ENCODE data around the gene RGS11.

Gene RGS11

GRCh38 chr16:303760-304505 is 28.2 kb upstream of the RGS11 start:
- TF ChIP-seq FOXP2 (optimal IDR thresholded peaks at IDR 0.05; ENCODE audit: control extremely low read depth, extremely low read length, insufficient read depth) = no peak
- TF ChIP-seq EZH2 (IDR thresholded peaks at IDR 0.05) = no peak
- no peak for TF ChIP-seq POLR2AphosphoS5 (IDR thresholded peaks at IDR 0.05; ENCODE audit: borderline replicate concordance, low read depth, low read length)
- Histone ChIP-seq H3K36me3 (ENCODE audit: insufficient read depth, low read length) (0 out of 2 replicates have a peak, but pooled peaks cover 2% of the 10 kb centered on the region), H3K9ac (ENCODE audit: insufficient read length) (no peak overlapping the region), H3K9me3 (ENCODE audit: low read depth, low read length) (no peaks in the 10 kb centered on the region), H3K4me3 (no peak overlapping the region), H3K27ac (no peak overlapping the region)
- no peak for DNase-seq (ENCODE audit: low read depth, low spot score)

DNA sequence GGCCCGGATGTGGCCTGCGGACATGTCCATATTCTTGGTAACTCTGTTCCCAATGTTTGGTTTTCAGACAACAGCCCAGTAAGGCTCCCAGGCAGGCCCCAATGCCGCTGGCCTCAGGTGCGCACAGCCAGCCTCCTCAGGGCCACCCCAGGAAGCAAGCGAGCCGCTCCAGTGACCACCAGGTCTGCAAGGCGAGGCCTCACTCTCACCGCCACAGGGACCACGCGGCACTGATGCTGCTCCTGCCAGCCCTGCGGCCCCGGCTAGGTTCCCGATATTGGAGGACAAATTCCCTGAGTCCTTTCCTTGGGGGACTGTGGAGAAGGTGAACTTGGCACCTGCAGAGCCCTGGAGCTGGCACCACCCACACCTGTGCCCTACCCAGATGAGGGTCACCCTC is 26.2 kb upstream of the RGS11 start:
- DNase-seq (ENCODE audit: low read depth, low spot score) = no peak
- H3K27ac ChIP-seq = no peak overlapping the region
- H3K9ac ChIP-seq (ENCODE audit: insufficient read length) = no peak overlapping the region
- no peaks in the 10 kb centered on the region for H3K9me3 ChIP-seq (ENCODE audit: low read depth, low read length)
- TF ChIP-seq FOXP2 (optimal IDR thresholded peaks at IDR 0.05; ENCODE audit: control extremely low read depth, extremely low read length, insufficient read depth) = no peak
- no peak for TF ChIP-seq EZH2 (IDR thresholded peaks at IDR 0.05)
- no peak for TF ChIP-seq POLR2AphosphoS5 (IDR thresholded peaks at IDR 0.05; ENCODE audit: borderline replicate concordance, low read depth, low read length)
- no peaks in the 10 kb centered on the region; the same call in 1 of the 2 replicates for H3K36me3 ChIP-seq (ENCODE audit: insufficient read depth, low read length)
- no peak overlapping the region for H3K4me3 ChIP-seq

GRCh38 chr16:301235-301634 is 25.5 kb upstream of the RGS11 start:
- no peak for DNase-seq (ENCODE audit: low read depth, low spot score)
- Histone ChIP-seq H3K36me3 (ENCODE audit: insufficient read depth, low read length) (no peaks in the 10 kb centered on the region; the same call in 1 of the 2 replicates), H3K4me3 (no peak overlapping the region), H3K9me3 (ENCODE audit: low read depth, low read length) (no peaks in the 10 kb centered on the region), H3K27ac (no peak overlapping the region), H3K9ac (ENCODE audit: insufficient read length) (no peak overlapping the region)
- TF ChIP-seq POLR2AphosphoS5 (IDR thresholded peaks at IDR 0.05; ENCODE audit: borderline replicate concordance, low read depth, low read length) = no peak
- TF ChIP-seq FOXP2 (optimal IDR thresholded peaks at IDR 0.05; ENCODE audit: control extremely low read depth, extremely low read length, insufficient read depth) = no peak
- no peak for TF ChIP-seq EZH2 (IDR thresholded peaks at IDR 0.05)

DNA sequence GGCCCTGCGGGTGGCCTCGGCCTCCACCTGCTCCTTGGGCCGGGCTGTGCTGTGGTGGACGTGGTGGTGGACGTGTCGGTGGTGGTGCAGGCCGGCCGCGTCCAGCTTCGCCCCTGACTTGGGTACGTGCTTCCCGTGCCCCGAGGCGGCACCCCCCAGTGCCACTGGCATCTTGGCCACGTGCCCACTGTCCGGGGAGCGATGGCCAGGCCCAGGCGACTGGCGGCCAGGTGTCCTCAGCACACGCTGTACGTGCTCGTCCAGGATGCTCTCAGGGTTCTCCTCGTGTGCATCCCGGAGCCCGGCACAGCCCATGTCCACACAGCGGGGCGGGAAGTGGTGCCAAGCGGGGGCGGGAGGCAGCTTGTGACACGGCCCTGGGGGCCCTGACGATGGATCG is 22.1 kb upstream of the RGS11 start:
- Histone ChIP-seq H3K36me3 (ENCODE audit: insufficient read depth, low read length) (no peaks in the 10 kb centered on the region; the same call in 1 of the 2 replicates), H3K4me3 (no peak overlapping the region), H3K27ac (no peak overlapping the region), H3K9me3 (ENCODE audit: low read depth, low read length) (no peaks in the 10 kb centered on the region), H3K9ac (ENCODE audit: insufficient read length) (no peak overlapping the region)
- TF ChIP-seq EZH2 (IDR thresholded peaks at IDR 0.05) (no peak), FOXP2 (optimal IDR thresholded peaks at IDR 0.05; ENCODE audit: control extremely low read depth, extremely low read length, insufficient read depth) (no peak), POLR2AphosphoS5 (IDR thresholded peaks at IDR 0.05; ENCODE audit: borderline replicate concordance, low read depth, low read length) (no peak)
- DNase-seq (ENCODE audit: low read depth, low spot score) = no peak

GRCh38 chr16:296806-297510 is 21.2 kb upstream of the RGS11 start:
- no peak overlapping the region for H3K27ac ChIP-seq
- TF ChIP-seq POLR2AphosphoS5 (IDR thresholded peaks at IDR 0.05; ENCODE audit: borderline replicate concordance, low read depth, low read length) (no peak), EZH2 (IDR thresholded peaks at IDR 0.05) (no peak), FOXP2 (optimal IDR thresholded peaks at IDR 0.05; ENCODE audit: control extremely low read depth, extremely low read length, insufficient read depth) (no peak)
- no peaks in the 10 kb centered on the region for H3K9me3 ChIP-seq (ENCODE audit: low read depth, low read length)
- H3K4me3 ChIP-seq = no peak overlapping the region
- no peaks in the 10 kb centered on the region; the same call in 1 of the 2 replicates for H3K36me3 ChIP-seq (ENCODE audit: insufficient read depth, low read length)
- DNase-seq (ENCODE audit: low read depth, low spot score) = no peak
- no peak overlapping the region for H3K9ac ChIP-seq (ENCODE audit: insufficient read length)

DNA sequence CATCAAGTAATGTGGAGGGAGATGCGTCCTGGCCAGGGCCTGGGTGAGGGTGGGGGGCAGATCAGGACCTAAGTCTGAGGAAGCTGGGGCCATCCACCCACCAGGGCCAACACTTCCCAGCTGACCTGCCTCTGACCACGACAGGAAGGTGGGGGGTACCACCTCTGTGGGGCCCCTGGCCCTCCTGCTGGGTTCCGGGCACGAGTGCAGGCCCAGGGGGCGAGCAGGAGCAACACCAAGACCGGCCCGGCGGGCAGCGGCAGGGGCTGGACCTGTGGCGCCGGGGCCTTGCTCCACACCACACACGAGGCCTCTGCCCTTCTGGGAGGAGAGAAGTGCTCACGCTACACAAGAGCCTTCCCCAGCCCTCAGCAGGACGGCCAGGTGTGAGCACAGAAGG is 20.5 kb upstream of the RGS11 start:
- Histone ChIP-seq H3K9me3 (ENCODE audit: low read depth, low read length) (no peaks in the 10 kb centered on the region), H3K27ac (no peak overlapping the region), H3K9ac (ENCODE audit: insufficient read length) (no peak overlapping the region), H3K36me3 (ENCODE audit: insufficient read depth, low read length) (no peaks in the 10 kb centered on the region; the same call in 1 of the 2 replicates), H3K4me3 (no peak overlapping the region)
- DNase-seq (ENCODE audit: low read depth, low spot score) = no peak
- TF ChIP-seq FOXP2 (optimal IDR thresholded peaks at IDR 0.05; ENCODE audit: control extremely low read depth, extremely low read length, insufficient read depth) (no peak), POLR2AphosphoS5 (IDR thresholded peaks at IDR 0.05; ENCODE audit: borderline replicate concordance, low read depth, low read length) (no peak), EZH2 (IDR thresholded peaks at IDR 0.05) (no peak)

- Histone ChIP-seq H3K9ac (ENCODE audit: insufficient read length) (no peak overlapping the region), H3K9me3 (ENCODE audit: low read depth, low read length) (no peaks in the 10 kb centered on the region), H3K36me3 (ENCODE audit: insufficient read depth, low read length) (no peaks in the 10 kb centered on the region; the same call in 1 of the 2 replicates), H3K27ac (no peak overlapping the region), H3K4me3 (no peak overlapping the region)
- DNase-seq (ENCODE audit: low read depth, low spot score) = no peak
- TF ChIP-seq FOXP2 (optimal IDR thresholded peaks at IDR 0.05; ENCODE audit: control extremely low read depth, extremely low read length, insufficient read depth) (no peak), EZH2 (IDR thresholded peaks at IDR 0.05) (no peak), POLR2AphosphoS5 (IDR thresholded peaks at IDR 0.05; ENCODE audit: borderline replicate concordance, low read depth, low read length) (no peak)
Measured at GRCh38 chr16:293043-293775, 17.5 kb upstream of the RGS11 start.

DNA sequence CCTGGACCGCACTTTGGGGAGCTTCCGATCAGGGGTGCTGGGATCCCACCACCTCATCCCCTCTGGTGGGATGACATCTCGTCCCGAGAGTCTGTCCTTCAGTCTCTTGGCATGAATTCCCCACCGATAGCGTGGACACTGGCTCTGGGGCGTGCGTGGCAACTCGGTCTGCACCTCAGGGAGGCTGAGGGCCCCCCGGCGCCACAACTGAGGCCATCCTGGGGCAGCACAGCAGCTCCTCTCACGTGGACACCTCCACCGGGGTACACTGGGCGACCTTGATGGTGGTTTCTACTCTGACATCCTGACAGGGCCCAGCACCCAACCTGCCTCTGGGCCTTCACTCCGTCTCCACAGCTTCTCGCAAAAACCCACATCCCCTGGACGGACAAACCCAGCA is 15.8 kb upstream of the RGS11 start:
- TF ChIP-seq POLR2AphosphoS5 (IDR thresholded peaks at IDR 0.05; ENCODE audit: borderline replicate concordance, low read depth, low read length) (no peak), FOXP2 (optimal IDR thresholded peaks at IDR 0.05; ENCODE audit: control extremely low read depth, extremely low read length, insufficient read depth) (no peak)
- Histone ChIP-seq H3K9me3 (ENCODE audit: low read depth, low read length) (no peaks in the 10 kb centered on the region), H3K27ac (no peak overlapping the region), H3K36me3 (ENCODE audit: insufficient read depth, low read length) (no peaks in the 10 kb centered on the region; the same call in 1 of the 2 replicates), H3K9ac (ENCODE audit: insufficient read length) (no peak overlapping the region), H3K4me3 (no peak overlapping the region)
- no peak for DNase-seq (ENCODE audit: low read depth, low spot score)
